Parathyroid adenoma (tissue), 2 donors: ENCODE results near the gene MPHOSPH10.

ENCODE experiments used
- H2AFZ ChIP-seq: fragments of 300-600 bp; sonication (generic); one replicate; pipeline ENCODE4 v1.7.0; 2017; ENCODE audit warnings: antibody characterized with exemption, mild to moderate bottlenecking
- H3K27ac ChIP-seq: fragments of 300-600 bp; sonication (generic); one replicate; pipeline ENCODE4 v1.7.0; 2017
- H3K27me3 ChIP-seq: fragments of 300-600 bp; sonication (generic); one replicate; pipeline ENCODE4 v1.7.0; 2017; ENCODE audit warnings: low read length; ENCODE audit not compliant: control insufficient read depth, insufficient read depth
- H3K36me3 ChIP-seq: fragments of 300-600 bp; sonication (generic); one replicate; pipeline ENCODE4 v1.7.0; 2017; ENCODE audit warnings: low read length; ENCODE audit not compliant: control insufficient read depth, insufficient read depth
- H3K4me1 ChIP-seq: fragments of 300-600 bp; sonication (generic); one replicate; pipeline ENCODE4 v1.7.0; 2017; ENCODE audit warnings: control low read depth
- H3K4me2 ChIP-seq: fragments of 300-600 bp; sonication (generic); one replicate; pipeline ENCODE4 v1.7.0; 2017; ENCODE audit warnings: low read length
- H3K4me3 ChIP-seq: fragments of 300-600 bp; sonication (generic); one replicate; pipeline ENCODE4 v1.7.0; 2017; ENCODE audit warnings: low read depth, low read length
- H3K79me2 ChIP-seq: fragments of 300-600 bp; sonication (generic); one replicate; pipeline ENCODE4 v1.7.0; 2017; ENCODE audit warnings: control low read depth
- H3K9ac ChIP-seq: fragments of 300-600 bp; sonication (generic); one replicate; pipeline ENCODE4 v1.7.0; 2017; ENCODE audit warnings: mild to moderate bottlenecking
- H3K9me3 ChIP-seq: fragments of 300-600 bp; sonication (generic); one replicate; pipeline ENCODE4 v1.7.0; 2017; ENCODE audit warnings: low read length; ENCODE audit not compliant: control insufficient read depth
- TF ChIP-seq, protein P1 (sequence below): fragments of 300-600 bp; sonication (generic); IDR thresholded peaks from one replicate; pipeline ENCODE4 v1.7.0; 2017; ENCODE audit warnings: antibody characterized with exemption, mild to moderate bottlenecking
- donor health status: primary hyperparathyroidism.

MPHOSPH10 gene

DNA sequence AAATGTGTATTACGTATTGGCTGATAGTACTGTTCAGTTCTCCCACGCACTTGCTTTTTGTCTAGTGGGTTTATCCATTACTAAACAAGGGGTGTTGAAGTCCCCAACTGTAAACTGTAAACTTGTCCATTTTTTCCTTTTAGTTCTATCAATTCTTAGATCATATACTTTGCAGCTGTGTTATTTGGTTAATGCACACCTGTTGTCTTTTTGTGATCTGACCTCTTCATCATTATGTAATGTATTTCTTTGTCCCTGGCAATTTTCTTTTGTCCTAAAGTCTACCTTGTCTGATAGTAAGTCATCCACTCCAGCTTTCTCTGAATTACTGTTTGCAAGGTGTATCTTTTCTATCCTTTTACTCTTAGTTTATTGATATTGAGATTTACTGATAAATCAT is 22.3 kb upstream of the MPHOSPH10 start:
- no peaks in the 10 kb centered on the region for H3K27me3 ChIP-seq
- no peak overlapping the region for H3K4me3 ChIP-seq
- H2AFZ ChIP-seq: no peak overlapping the region
- H3K4me2 ChIP-seq: no peak overlapping the region
- TF ChIP-seq, protein P1, sequence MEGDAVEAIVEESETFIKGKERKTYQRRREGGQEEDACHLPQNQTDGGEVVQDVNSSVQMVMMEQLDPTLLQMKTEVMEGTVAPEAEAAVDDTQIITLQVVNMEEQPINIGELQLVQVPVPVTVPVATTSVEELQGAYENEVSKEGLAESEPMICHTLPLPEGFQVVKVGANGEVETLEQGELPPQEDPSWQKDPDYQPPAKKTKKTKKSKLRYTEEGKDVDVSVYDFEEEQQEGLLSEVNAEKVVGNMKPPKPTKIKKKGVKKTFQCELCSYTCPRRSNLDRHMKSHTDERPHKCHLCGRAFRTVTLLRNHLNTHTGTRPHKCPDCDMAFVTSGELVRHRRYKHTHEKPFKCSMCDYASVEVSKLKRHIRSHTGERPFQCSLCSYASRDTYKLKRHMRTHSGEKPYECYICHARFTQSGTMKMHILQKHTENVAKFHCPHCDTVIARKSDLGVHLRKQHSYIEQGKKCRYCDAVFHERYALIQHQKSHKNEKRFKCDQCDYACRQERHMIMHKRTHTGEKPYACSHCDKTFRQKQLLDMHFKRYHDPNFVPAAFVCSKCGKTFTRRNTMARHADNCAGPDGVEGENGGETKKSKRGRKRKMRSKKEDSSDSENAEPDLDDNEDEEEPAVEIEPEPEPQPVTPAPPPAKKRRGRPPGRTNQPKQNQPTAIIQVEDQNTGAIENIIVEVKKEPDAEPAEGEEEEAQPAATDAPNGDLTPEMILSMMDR: no peak
- no peaks in the 10 kb centered on the region for H3K36me3 ChIP-seq
- no peaks in the 10 kb centered on the region for H3K9me3 ChIP-seq
- H3K9ac ChIP-seq: no peak overlapping the region
- H3K27ac ChIP-seq: no peak overlapping the region
- no peaks in the 10 kb centered on the region for H3K4me1 ChIP-seq
- H3K79me2 ChIP-seq: no peaks in the 10 kb centered on the region

DNA sequence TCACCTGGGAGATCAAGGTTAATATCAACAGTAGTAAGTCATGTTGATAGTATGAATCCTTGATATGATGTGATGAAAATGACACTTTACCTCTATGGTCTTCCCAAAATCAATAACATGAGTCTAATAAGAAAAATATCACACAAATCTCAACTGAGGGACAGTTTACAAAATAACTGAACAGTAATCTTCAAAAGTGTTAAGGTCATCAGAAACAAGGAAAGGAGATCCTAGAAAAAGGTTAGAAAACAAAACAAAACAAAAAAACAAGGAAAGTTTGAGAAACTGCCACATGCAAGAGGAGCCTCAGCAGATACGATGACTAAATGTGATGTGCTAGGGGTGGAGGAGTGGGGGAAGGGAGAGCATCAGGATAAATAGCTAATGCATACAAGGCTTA is 16.6 kb upstream of the MPHOSPH10 start:
- no peaks in the 10 kb centered on the region for H3K4me1 ChIP-seq
- no peak overlapping the region for H3K9ac ChIP-seq
- no peaks in the 10 kb centered on the region for H3K79me2 ChIP-seq
- TF ChIP-seq, protein P1: no peak
- H3K4me3 ChIP-seq: no peak overlapping the region
- H3K4me2 ChIP-seq: no peak overlapping the region
- H3K36me3 ChIP-seq: no peaks in the 10 kb centered on the region
- no peak overlapping the region for H2AFZ ChIP-seq
- no peak overlapping the region for H3K27ac ChIP-seq
- no peaks in the 10 kb centered on the region for H3K27me3 ChIP-seq
- no peaks in the 10 kb centered on the region for H3K9me3 ChIP-seq

- Histone ChIP-seq H3K79me2 (peaks cover 6% of the 10 kb centered on the region), H3K27ac (no peak overlapping the region), H3K4me1 (no peaks in the 10 kb centered on the region), H3K9me3 (no peaks in the 10 kb centered on the region), H3K36me3 (no peaks in the 10 kb centered on the region), H2AFZ (no peak overlapping the region), H3K4me3 (no peak overlapping the region), H3K4me2 (no peak overlapping the region), H3K27me3 (no peaks in the 10 kb centered on the region), H3K9ac (no peak overlapping the region)
- TF ChIP-seq, protein P1: no peak
Measured at GRCh38 chr2:71117063-71117462, 13.4 kb upstream of the MPHOSPH10 start.

GRCh38 chr2:71120195-71120594 is 10.2 kb upstream of the MPHOSPH10 start:
- Histone ChIP-seq H3K27ac (no peak overlapping the region), H3K4me3 (no peak overlapping the region), H3K79me2 (peaks cover 6% of the 10 kb centered on the region), H3K27me3 (no peaks in the 10 kb centered on the region), H3K9ac (no peak overlapping the region), H2AFZ (no peak overlapping the region), H3K4me1 (no peaks in the 10 kb centered on the region), H3K36me3 (no peaks in the 10 kb centered on the region), H3K4me2 (peak overlapping the region; percentile 3), H3K9me3 (no peaks in the 10 kb centered on the region)
- TF ChIP-seq, protein P1: no peak

GRCh38 chr2:71121479-71121878 is 9.0 kb upstream of the MPHOSPH10 start:
- H3K4me1 ChIP-seq: no peaks in the 10 kb centered on the region
- no peaks in the 10 kb centered on the region for H3K9me3 ChIP-seq
- no peak overlapping the region for H3K27ac ChIP-seq
- no peak overlapping the region for H3K4me3 ChIP-seq
- H3K36me3 ChIP-seq: no peaks in the 10 kb centered on the region
- TF ChIP-seq, protein P1: no peak
- H2AFZ ChIP-seq: no peak overlapping the region
- H3K4me2 ChIP-seq: no peak overlapping the region
- H3K79me2 ChIP-seq: peaks cover 6% of the 10 kb centered on the region
- no peak overlapping the region for H3K9ac ChIP-seq
- no peaks in the 10 kb centered on the region for H3K27me3 ChIP-seq
